NCI-H345 treated with DMSO at 0.1 percent for 48 hours (cell line): ENCODE measurements around the gene TTC9.
"Not testable (repeated sequence)": the region's sequence is repeated elsewhere in the genome, so short reads cannot be mapped to it uniquely, and the experiment has no call there.

Experiments
- DNase-seq: peaks from one replicate; lab custom pipeline; 2025; ENCODE audit not compliant: unreplicated experiment; lab: John Stamatoyannopoulos, UW

TTC9 gene

DNA sequence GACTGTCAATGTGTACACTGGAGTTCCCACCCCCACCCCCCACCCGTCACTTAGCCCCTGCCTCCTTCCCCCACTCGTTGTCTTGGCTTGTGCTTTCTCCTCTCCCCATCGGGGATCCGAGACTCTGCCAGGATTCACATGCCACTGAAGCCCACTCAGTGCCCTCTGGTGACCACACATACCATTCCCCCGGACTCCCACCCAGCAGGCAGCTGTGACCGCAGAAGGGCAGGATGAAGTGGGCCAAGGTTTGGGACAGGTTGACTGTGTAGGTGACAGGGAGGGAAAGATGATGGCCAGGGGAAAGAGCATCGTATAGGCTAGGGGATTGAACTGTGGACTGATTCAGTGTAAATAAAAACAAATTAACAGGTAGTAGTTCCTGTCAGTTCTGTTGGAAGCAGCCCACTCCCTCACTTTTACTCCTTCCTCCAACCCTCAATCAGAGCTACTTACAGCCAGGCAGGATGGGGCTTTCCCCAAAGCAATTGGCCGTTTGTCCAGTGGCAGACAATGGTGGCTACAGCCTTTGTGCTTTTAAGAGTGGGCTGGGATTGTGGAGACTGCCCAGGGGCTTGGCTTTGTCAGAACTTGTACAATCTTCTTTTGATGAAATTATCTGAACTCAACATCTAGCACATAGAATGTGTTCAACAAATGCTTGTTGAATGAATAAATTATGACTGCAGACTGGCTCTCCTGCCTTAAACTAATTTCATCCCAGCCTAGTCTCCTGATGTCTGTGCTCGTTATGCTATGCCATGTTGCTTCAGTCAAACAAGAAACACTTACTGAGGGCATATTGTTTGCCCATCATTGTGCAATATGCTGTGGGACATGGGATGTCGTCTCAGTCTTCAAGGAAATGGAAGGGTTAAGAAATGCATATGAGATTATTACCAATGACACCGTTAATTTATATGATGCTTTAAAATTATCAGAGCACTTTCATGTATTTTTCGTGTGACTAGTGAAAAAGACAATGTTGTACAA, 30.2 kb downstream of the TTC9 start:
- no peak for DNase-seq

DNA sequence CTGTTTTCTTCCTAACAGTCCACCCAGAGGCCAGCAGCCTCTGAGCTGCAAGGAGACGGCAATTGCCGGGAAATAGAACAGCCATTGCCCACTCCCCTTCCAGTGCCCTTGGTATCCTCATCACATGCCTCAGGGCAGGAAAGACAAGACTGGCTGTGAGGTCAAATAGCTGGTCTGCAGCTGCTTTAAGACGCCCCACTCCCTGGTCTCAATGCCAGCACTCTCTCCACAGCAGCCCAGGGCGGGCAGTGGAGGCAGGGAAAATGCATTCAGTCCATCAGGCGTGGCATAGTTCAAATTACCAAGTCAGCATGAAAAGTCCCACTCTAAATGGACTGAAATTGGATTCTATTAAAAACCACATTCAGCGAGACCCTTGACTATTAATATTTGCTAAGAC, 35.6 kb downstream of the TTC9 start:
- no peak for DNase-seq

- no peak for DNase-seq
Measured at GRCh38 chr14:70680748-70681147, 39.0 kb downstream of the TTC9 start.

DNA sequence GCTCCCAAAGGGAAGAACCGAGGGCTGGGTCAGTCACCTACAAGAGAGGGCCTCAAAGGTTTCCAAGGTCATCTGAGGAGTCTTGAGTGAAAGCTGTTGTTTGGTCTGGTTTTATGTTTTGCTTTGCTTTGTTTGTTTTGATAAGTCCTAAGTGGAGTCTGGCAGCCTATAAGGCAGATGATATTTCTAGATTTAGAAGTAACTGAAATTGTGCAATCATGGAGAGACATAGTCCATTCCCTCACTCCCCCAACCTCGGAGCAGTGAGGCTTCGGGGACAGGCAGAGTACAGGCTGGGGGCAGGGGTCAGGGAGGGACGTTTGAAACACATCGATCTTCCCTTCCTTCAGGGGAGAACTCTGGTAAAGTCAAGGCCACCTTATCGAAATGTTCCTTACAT, 42.3 kb downstream of the TTC9 start:
- DNase-seq, result no peak

GRCh38 chr14:70685474-70686197, 43.9 kb downstream of the TTC9 start:
- DNase-seq, result no peak

DNA sequence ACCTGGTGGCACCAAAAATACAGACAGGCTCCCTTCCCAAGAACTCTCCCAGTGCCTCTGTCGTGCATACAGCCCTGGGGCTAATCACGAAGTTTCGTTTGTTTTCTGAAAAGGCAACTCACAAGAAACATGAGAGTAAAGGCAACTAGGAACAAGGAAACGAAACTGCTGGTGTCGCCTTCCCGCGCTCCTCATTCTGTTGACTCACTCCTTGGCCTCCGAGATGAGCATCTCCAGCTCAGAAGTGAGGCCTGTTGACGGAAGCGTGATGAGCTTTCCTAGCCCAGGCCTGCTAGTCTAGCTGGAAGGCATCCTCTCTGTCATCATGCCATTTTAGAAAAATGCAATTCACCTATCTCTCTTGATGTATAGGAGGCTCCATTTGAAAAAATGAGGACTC, 50.5 kb downstream of the TTC9 start:
- DNase-seq, result no peak

GRCh38 chr14:70696026-70696425, 54.3 kb downstream of the TTC9 start:
- no peak for DNase-seq

- DNase-seq, result no peak
Measured at GRCh38 chr14:70697701-70698100, 56.0 kb downstream of the TTC9 start.

DNA sequence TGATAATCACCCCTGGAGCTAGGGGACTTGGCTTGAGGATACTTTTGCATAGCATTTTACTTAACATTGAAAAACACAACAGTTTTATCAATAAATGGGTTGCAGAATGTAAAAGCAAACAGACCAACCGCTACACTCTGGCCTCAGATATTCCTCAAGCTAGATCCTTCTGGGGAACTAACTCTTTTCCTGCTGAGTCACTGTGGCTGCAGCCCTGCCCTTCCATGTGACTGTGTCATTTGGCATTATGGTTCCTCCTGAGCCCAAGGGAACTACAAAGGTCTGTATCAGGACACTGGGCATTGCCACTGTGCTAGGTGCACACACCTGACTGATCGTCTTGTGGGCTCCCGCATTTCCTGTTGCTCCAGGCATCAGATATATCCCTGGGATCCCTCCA, 56.6 kb downstream of the TTC9 start:
- DNase-seq, result no peak

GRCh38 chr14:70699646-70700045, 57.9 kb downstream of the TTC9 start:
- DNase-seq, result no peak

DNA sequence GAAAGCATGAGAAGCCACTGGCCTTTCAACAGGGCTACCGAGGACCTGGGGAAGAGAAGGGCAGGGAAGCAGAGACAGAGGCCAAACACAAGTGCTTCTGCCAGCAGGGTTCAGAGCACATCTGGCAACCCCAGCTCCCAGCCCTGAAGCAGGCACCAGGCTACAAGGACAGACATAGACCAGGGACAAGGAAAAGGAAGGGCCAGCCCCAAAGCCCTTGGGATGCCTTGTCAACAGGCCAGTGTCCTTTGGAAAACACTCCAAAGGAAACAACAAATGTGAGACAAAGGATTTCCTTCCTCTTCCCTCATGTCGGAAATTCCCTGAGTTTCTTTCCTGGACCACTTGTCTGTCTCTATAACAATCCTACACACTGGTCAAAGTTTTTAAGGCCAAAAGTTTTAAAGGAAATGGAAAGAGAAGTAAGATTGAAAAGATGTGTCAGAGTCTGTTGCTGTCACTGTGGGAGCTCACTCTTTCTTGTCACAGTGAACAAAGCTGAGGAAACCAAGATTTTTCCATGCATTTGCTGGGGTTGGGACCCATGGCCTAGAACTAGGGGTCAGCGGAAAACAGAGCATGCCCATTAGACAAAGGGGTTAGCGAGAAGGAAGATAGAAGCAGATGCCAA, 59.4 kb downstream of the TTC9 start:
- no peak for DNase-seq

GRCh38 chr14:70701610-70702009, 59.9 kb downstream of the TTC9 start:
- DNase-seq, result no peak

DNA sequence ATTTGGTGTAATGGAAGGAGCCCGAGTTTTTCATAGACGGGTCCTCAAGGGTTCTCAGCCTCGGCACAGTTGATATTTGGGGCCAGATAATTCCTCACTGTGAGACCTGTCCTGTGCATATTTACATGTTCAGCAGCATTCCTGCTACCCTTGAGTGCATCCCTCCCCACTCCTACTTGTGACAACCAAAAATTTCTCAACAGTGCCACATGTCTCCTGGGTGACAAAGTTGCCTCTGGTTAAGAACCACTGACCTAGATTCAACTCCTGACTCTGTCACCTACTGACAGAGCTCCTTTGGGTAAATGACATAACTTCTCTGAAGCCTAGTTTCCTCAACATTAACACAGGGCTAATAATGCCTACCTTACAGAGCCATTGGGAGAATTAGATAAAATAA, 60.4 kb downstream of the TTC9 start:
- no peak for DNase-seq

DNA sequence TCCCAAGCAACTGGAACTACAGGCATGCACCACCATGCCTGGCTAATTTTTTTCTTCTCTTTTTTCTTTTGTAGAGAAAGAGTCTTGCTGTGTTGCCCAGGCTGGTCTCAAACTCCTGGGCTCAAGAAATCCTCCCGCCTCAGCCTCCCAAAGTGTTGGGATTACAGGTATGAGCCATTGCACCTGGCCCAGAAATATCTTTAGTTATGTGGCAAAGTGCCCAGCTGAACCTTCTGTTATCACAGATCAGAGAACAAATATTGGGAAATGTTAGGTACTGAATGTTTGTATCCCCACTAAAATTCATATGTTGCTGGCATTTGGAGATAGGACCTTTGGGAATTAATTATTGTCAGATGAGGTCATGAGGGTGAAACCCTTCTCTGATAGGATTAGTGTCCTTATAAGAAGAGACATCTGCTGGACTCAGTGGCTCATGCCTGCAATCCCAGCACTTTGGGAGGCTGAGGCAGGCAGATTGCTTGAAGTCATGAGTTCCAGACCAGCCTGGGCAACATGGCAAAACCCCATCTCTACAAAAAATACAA, 62.0 kb downstream of the TTC9 start:
- not testable (repeated sequence) for DNase-seq

DNA sequence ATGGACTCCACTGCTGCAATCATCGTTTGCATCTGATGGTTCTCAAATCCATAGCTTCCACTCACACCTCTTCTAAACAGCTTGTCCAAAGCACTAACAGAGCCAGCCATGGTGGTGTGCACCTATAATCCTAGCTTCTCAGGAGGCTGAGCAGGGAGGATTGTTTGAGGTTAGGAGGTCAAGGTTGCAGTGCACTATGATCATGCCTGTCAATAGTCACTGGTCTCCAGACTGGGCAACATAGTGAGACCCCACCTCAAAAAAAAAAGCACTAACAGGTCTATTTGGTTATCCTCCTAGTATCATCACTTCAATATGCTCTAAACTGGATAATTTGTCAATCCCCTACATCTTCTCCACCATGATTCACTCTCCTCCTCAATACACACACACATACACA, 63.2 kb downstream of the TTC9 start:
- no peak for DNase-seq

GRCh38 chr14:70706177-70706576, 64.5 kb downstream of the TTC9 start:
- no peak for DNase-seq

GRCh38 chr14:70707138-70708038, 65.7 kb downstream of the TTC9 start:
- no peak for DNase-seq

- DNase-seq, result peak; percentile 79
Measured at GRCh38 chr14:70708717-70709570, 67.2 kb downstream of the TTC9 start.

DNA sequence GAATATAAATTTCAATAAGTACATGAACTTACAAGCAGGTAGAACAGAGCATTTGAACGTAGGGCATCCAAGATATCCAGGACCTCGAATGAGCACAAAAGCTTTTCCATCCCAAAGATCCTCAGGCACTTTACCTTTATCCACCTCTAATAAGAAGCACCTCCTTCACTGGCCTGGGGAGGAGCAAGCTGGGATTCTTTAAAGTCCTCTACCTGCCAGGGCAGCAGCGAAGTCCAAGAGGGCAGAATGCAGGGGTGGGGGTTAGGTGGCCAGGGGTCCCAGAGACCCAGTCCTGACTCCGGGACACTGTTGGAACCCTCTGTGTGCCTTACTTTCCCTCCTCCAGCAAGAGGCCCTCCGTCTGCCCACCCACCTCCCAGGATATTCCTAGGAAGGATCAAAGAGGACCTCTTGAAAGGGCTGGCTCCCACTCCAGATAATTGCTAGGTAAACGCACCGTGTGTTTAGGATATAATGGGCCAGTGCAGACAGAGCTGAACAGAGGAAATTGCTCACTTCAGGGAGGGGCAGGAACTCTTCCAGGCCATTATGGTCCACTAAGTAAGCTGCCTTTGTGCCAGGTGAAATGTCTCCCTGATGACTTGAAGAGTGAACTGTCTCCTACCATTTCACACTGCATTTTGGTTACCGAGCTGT, 68.1 kb downstream of the TTC9 start:
- DNase-seq, result peak; percentile 90
